A549 (cell line): ENCODE results near the gene PLD5. TPM values are rescaled to one million over a fixed set of nuclear protein-coding genes. Genes with fewer than 3 reads are reported as not detected.
A peak's percentile ranks its signal among the peaks of the same experiment; 100 is the strongest.

Source experiments
- ATAC-seq, 2 experiments: fragments of 200-7000 bp in 1 of 2; fragments of >200 bp in 1 of 2; cut with Nextera tagmentation in 1 of 2; cut with Tn5 transposase in 1 of 2; 3 replicates each; pipeline versions ENCODE4 v1.8.0 to v1.9.1; 2018 to 2020; ENCODE audit warnings: mild to moderate bottlenecking in 1 of 2, moderate library complexity in 1 of 2
- CTCF ChIA-PET: fragments of 300-600 bp; sonication (Branson Sonifier 250); formaldehyde crosslinking; extraction: SDS; loops from one replicate; lab custom pipeline; 2021; ENCODE audit warnings: antibody characterized with exemption, inconsistent platforms; lab: Yijun Ruan, JAX
- POLR2A ChIA-PET: fragments of 350-600 bp; formaldehyde crosslinking; extraction: SDS; loops from one replicate; lab custom pipeline; 2021; ENCODE audit warnings: antibody characterized with exemption, inconsistent platforms; lab: Yijun Ruan, JAX
- DNase-seq, 2 experiments: peaks; one replicate each; pipeline versions ENCODE4 v3.0.0 to v3.0.0-alpha.2; 2011 to 2016; ENCODE audit warnings: low read depth in 1 of 2, low spot score in 1 of 2
- FAIRE-seq: peaks from 2 replicates; lab custom pipeline; 2011; peaks lifted over from hg19 to GRCh38; lab: Jason Lieb, UNC
- H3K27ac ChIP-seq, 2 experiments: fragments of >200 bp; sonication (Bioruptor Twin); formaldehyde crosslinking; 3 replicates each; pipeline ENCODE4 v1.5.1; 2016 to 2017
- H3K4me1 ChIP-seq: fragments of >200 bp; sonication (Bioruptor Twin); formaldehyde crosslinking; 3 replicates; pipeline ENCODE4 v1.6.1; 2016
- H3K4me2 ChIP-seq: fragments of >200 bp; sonication (Bioruptor Twin); formaldehyde crosslinking; 3 replicates; pipeline ENCODE4 v1.6.1; 2016
- H3K4me3 ChIP-seq: fragments of >200 bp; sonication (Bioruptor Twin); formaldehyde crosslinking; 3 replicates; pipeline ENCODE4 v1.5.1; 2016
- H3K9me3 ChIP-seq: fragments of >200 bp; sonication (Bioruptor Twin); formaldehyde crosslinking; 3 replicates; pipeline ENCODE4 v1.6.1; 2016
- BHLHE40 ChIP-seq: IDR thresholded peaks from 2 replicates; pipeline ENCODE4 v1.6.1; 2012; ENCODE audit warnings: low read depth, low read length, inconsistent platforms
- CHD4 ChIP-seq: fragments of 200-600 bp; sonication (generic); IDR thresholded peaks from 2 replicates; pipeline ENCODE4 v1.6.1; 2016; ENCODE audit warnings: antibody characterized with exemption, mild to moderate bottlenecking, borderline replicate concordance
- EHF ChIP-seq: fragments of 250-450 bp; sonication (Bioruptor Pico); IDR thresholded peaks from 2 replicates; pipeline ENCODE4 v1.5.0; 2020; ENCODE audit warnings: mild to moderate bottlenecking
- EHMT2 ChIP-seq: fragments of 200-600 bp; sonication (generic); IDR thresholded peaks from 2 replicates; pipeline ENCODE4 v1.6.1; 2016; ENCODE audit warnings: antibody characterized with exemption, low read depth, mild to moderate bottlenecking, moderate library complexity
- ESRRA ChIP-seq: fragments of 150-350 bp; IDR thresholded peaks from 2 replicates; pipeline ENCODE4 v1.6.1; 2014; ENCODE audit warnings: mild to moderate bottlenecking, low read length, borderline replicate concordance
- FOXS1 ChIP-seq: fragments of 250-450 bp; sonication (Bioruptor Pico); IDR thresholded peaks from 2 replicates; pipeline ENCODE4 v1.5.0; 2020; ENCODE audit warnings: mild to moderate bottlenecking, moderate library complexity
- GATA3 ChIP-seq: IDR thresholded peaks from 2 replicates; pipeline ENCODE4 v1.6.1; 2012; ENCODE audit warnings: borderline replicate concordance
- HES2 ChIP-seq: fragments of >200 bp; sonication (Bioruptor Twin); formaldehyde crosslinking; IDR thresholded peaks from 2 replicates; pipeline ENCODE4 v1.6.1; 2016
- HOXB5 ChIP-seq: fragments of 250-450 bp; sonication (Bioruptor Pico); IDR thresholded peaks from 2 replicates; pipeline ENCODE4 v1.5.0; 2020; ENCODE audit warnings: mild to moderate bottlenecking, moderate library complexity
- JUNB ChIP-seq: fragments of >200 bp; sonication (Bioruptor Twin); formaldehyde crosslinking; IDR thresholded peaks from 2 replicates; pipeline ENCODE4 v1.6.1; 2016
- MAFK ChIP-seq: fragments of 450-650 bp; IDR thresholded peaks from 2 replicates; pipeline ENCODE4 v1.6.1; 2014; ENCODE audit not compliant: partially characterized antibody
- MAX ChIP-seq: IDR thresholded peaks from 2 replicates; pipeline ENCODE4 v1.6.1; 2012
- MAZ ChIP-seq: fragments of 150-350 bp; IDR thresholded peaks from 2 replicates; pipeline ENCODE4 v1.6.1; 2014; ENCODE audit warnings: antibody characterized with exemption, low read depth, low read length, borderline replicate concordance
- NPAS2 ChIP-seq: fragments of 250-450 bp; sonication (Bioruptor Pico); IDR thresholded peaks from 2 replicates; pipeline ENCODE4 v1.8.0; 2022; ENCODE audit warnings: mild to moderate bottlenecking, moderate library complexity, borderline replicate concordance
- RFX5 ChIP-seq: fragments of 450-650 bp; IDR thresholded peaks from 2 replicates; pipeline ENCODE4 v1.7.1; 2014; ENCODE audit warnings: antibody characterized with exemption, mild to moderate bottlenecking, moderate library complexity
- RNF2 ChIP-seq: fragments of 200-600 bp; sonication (generic); IDR thresholded peaks from 2 replicates; pipeline ENCODE4 v1.6.1; 2016; ENCODE audit warnings: low read depth, mild to moderate bottlenecking, antibody characterized with exemption, moderate library complexity, borderline replicate concordance
- SMC3 ChIP-seq: fragments of >200 bp; sonication (Bioruptor Twin); formaldehyde crosslinking; IDR thresholded peaks from 3 replicates; pipeline ENCODE4 v1.6.1; 2018; ENCODE audit warnings: inconsistent platforms
- TFCP2L1 ChIP-seq: fragments of 250-450 bp; sonication (Bioruptor Pico); IDR thresholded peaks from 2 replicates; pipeline ENCODE4 v1.5.0; 2021; ENCODE audit warnings: mild to moderate bottlenecking
- ZC3H11A ChIP-seq: fragments of 450-650 bp; IDR thresholded peaks from 2 replicates; pipeline ENCODE4 v1.6.1; 2014; ENCODE audit warnings: antibody characterized with exemption, mild to moderate bottlenecking
- ZFP36 ChIP-seq: fragments of 450-650 bp; IDR thresholded peaks from 2 replicates; pipeline ENCODE4 v1.6.1; 2014; ENCODE audit warnings: borderline replicate concordance; ENCODE audit not compliant: partially characterized antibody
- ZSCAN20 ChIP-seq: fragments of 250-450 bp; sonication (Bioruptor Pico); IDR thresholded peaks from 2 replicates; pipeline ENCODE4 v1.8.0; 2022; ENCODE audit warnings: mild to moderate bottlenecking, moderate library complexity
- WGBS: methylation state at CpG from one replicate; pipeline ENCODE4 v1.1.6; 2017; ENCODE audit errors: missing lambda C conversion rate; 5-methylcytosine and 5-hydroxymethylcytosine counted together
- polyA plus RNA-seq, 4 experiments: library from polyadenylated mRNA; depleted of rRNA in 3 of 4; stranded (reverse); fragments of >200 nt; fragmentation: RNase III in 1 of 4; extraction: RNeasy Plus Mini Kit Qiagen cat#74134 plus additional on column Dnase treatment in 1 of 4; gene quantifications; 2 replicates in 3 of 4; 3 replicates in 1 of 4; pipeline ENCODE4 v1.2.3, GENCODE V29; 2011 to 2017
- TF ChIP-seq, protein P1 (sequence below): fragments of 250-450 bp; sonication (Bioruptor Pico); IDR thresholded peaks from 2 replicates; pipeline ENCODE4 v1.5.0; 2020; ENCODE audit warnings: low read depth, mild to moderate bottlenecking, moderate library complexity
- TF ChIP-seq, protein P2 (sequence below): fragments of 150-350 bp; IDR thresholded peaks from 2 replicates; pipeline ENCODE4 v1.6.1; 2014; ENCODE audit warnings: low read depth, mild to moderate bottlenecking, low read length
- TF ChIP-seq, protein P3 (sequence below): IDR thresholded peaks from 2 replicates; pipeline ENCODE4 v1.6.1; 2012; ENCODE audit warnings: low read depth, borderline replicate concordance
- TF ChIP-seq, protein P4 (sequence below): IDR thresholded peaks from 2 replicates; pipeline ENCODE4 v1.6.1; 2012

The PLD5 gene
- polyA plus RNA-seq, 2 of the 4 experiments (the other 2 are of a cell fraction) = 1.5 to 1.7 TPM

- ATAC-seq = no peak
- no peak overlapping the region for H3K4me3 ChIP-seq
- FAIRE-seq = no peak
- no peak overlapping the region for H3K27ac ChIP-seq
- H3K4me1 ChIP-seq = no peaks in the 10 kb centered on the region
- POLR2A ChIA-PET = no interaction called here
- no peaks in the 10 kb centered on the region for H3K9me3 ChIP-seq
- CTCF ChIA-PET = no interaction called here
- no peak overlapping the region for H3K4me2 ChIP-seq
- no peak for DNase-seq
- no peak for TF ChIP-seq ZSCAN20 (CRISPR knock-in tag)
- 68% methylated on average over 11 of the region's 11 CpGs for WGBS
Observed at GRCh38 chr1:242093116-242093515, 431.4 kb downstream of the PLD5 start.

- ChIA-PET CTCF (no interaction called here), POLR2A (no interaction called here)
- no peaks in the 10 kb centered on the region for H3K4me1 ChIP-seq
- ATAC-seq = no peak
- no peak for FAIRE-seq
- TF ChIP-seq ZFP36 (no peak), JUNB (no peak), BHLHE40 (no peak), EHMT2 (no peak), SMC3 (no peak), MAX (no peak), HOXB5 (CRISPR knock-in tag) (no peak), NPAS2 (CRISPR knock-in tag) (no peak)
- H3K27ac ChIP-seq = no peak overlapping the region
- no peaks in the 10 kb centered on the region for H3K9me3 ChIP-seq
- no peak for DNase-seq
- no peak overlapping the region for H3K4me2 ChIP-seq
- H3K4me3 ChIP-seq = no peak overlapping the region
- 76% methylated on average over 5 of the region's 5 CpGs for WGBS
Observed at GRCh38 chr1:242089911-242090310, 434.6 kb downstream of the PLD5 start.

DNA sequence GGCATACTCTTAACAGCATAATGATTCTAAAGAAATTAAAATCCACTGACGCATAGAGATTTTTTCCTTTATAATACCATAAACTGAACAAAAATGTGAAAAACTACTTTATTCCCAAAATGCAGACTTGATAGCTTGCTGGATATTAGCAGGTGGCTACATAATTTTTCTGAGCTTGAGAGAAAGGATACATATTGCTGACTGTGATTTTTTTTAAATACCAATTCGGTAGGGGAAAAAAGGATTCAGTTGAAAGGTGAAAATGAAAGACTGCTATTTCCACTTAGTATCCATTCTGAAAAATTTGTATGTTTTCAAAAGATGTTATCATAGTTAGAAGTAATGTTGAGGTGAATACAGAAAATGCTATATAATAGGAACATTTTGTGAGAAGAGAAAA lies 435.6 kb downstream of the PLD5 start:
- no peaks in the 10 kb centered on the region for H3K4me1 ChIP-seq
- no peaks in the 10 kb centered on the region for H3K9me3 ChIP-seq
- H3K27ac ChIP-seq = no peak overlapping the region
- DNase-seq (no peak), FAIRE-seq (no peak)
- POLR2A ChIA-PET = no interaction called here
- peak; percentile 78 for TF ChIP-seq MAFK
- TF ChIP-seq CHD4 = no peak
- TF ChIP-seq, all 56 proteins: peak for 1
- ATAC-seq = no peak
- Histone ChIP-seq H3K4me2 (no peak overlapping the region), H3K4me3 (no peak overlapping the region)
- WGBS = 79% methylated on average over 2 of the region's 2 CpGs
- CTCF ChIA-PET = no interaction called here

DNA sequence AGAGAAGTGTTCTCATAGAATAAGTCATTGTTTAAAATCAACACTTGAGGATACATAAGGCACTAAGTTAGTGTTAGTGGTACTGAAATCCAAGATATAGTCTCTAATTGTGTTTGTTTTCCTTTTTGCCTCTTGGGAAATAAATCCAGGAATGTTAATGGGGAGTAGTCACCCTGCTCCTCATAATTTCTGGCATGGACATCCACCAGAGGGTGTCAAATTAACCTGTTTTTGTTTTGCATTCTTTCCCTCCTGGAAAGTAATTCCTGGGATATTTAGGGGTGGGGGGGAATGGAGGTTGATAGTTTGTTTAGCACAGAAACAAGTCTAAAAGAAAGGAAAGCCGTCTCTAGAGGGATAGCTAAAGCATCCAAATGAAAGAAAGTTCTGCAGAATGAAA lies 437.8 kb downstream of the PLD5 start:
- no peak for DNase-seq
- WGBS = 39% methylated on average over 1 of the region's 1 CpG
- ATAC-seq = no peak
- ChIA-PET POLR2A (no interaction called here), CTCF (no interaction called here)
- TF ChIP-seq TFCP2L1 (CRISPR knock-in tag) (no peak), MAX (no peak), HOXB5 (CRISPR knock-in tag) (no peak), FOXS1 (no peak), ESRRA (no peak), HES2 (no peak), JUNB (no peak), SMC3 (no peak), GATA3 (no peak), MAZ (no peak), ZSCAN20 (CRISPR knock-in tag) (no peak), ZC3H11A (no peak), EHMT2 (no peak), RFX5 (no peak), RNF2 (no peak), EHF (no peak)
- TF ChIP-seq, protein P1, sequence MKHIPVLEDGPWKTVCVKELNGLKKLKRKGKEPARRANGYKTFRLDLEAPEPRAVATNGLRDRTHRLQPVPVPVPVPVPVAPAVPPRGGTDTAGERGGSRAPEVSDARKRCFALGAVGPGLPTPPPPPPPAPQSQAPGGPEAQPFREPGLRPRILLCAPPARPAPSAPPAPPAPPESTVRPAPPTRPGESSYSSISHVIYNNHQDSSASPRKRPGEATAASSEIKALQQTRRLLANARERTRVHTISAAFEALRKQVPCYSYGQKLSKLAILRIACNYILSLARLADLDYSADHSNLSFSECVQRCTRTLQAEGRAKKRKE (CRISPR knock-in tag) = no peak
- TF ChIP-seq, protein P2, sequence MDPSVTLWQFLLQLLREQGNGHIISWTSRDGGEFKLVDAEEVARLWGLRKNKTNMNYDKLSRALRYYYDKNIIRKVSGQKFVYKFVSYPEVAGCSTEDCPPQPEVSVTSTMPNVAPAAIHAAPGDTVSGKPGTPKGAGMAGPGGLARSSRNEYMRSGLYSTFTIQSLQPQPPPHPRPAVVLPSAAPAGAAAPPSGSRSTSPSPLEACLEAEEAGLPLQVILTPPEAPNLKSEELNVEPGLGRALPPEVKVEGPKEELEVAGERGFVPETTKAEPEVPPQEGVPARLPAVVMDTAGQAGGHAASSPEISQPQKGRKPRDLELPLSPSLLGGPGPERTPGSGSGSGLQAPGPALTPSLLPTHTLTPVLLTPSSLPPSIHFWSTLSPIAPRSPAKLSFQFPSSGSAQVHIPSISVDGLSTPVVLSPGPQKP = no peak
- TF ChIP-seq, protein P3, sequence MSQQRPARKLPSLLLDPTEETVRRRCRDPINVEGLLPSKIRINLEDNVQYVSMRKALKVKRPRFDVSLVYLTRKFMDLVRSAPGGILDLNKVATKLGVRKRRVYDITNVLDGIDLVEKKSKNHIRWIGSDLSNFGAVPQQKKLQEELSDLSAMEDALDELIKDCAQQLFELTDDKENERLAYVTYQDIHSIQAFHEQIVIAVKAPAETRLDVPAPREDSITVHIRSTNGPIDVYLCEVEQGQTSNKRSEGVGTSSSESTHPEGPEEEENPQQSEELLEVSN = no peak
- TF ChIP-seq, protein P4, sequence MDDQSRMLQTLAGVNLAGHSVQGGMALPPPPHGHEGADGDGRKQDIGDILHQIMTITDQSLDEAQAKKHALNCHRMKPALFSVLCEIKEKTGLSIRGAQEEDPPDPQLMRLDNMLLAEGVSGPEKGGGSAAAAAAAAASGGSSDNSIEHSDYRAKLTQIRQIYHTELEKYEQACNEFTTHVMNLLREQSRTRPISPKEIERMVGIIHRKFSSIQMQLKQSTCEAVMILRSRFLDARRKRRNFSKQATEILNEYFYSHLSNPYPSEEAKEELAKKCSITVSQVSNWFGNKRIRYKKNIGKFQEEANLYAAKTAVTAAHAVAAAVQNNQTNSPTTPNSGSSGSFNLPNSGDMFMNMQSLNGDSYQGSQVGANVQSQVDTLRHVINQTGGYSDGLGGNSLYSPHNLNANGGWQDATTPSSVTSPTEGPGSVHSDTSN = no peak
- no peaks in the 10 kb centered on the region for H3K9me3 ChIP-seq
- no peak overlapping the region for H3K4me2 ChIP-seq
- H3K4me1 ChIP-seq = no peaks in the 10 kb centered on the region
- H3K27ac ChIP-seq = no peak overlapping the region
- FAIRE-seq = no peak
- no peak overlapping the region for H3K4me3 ChIP-seq
